Stimulated activated CD8-positive, alpha-beta memory T cell treated with anti-CD3 and anti-CD28 coated beads, Interleukin-4, amount 100 ng/mL, for 1 hour (primary cell): ENCODE results near the gene PKN2.

Experiments used
- DNase-seq, 2 donors: peaks; one replicate each; pipeline ENCODE4 v3.0.0-alpha.2; 2020; ENCODE audit warnings: low read depth in 2 of 2, low spot score in 1 of 2

The PKN2 gene

DNA sequence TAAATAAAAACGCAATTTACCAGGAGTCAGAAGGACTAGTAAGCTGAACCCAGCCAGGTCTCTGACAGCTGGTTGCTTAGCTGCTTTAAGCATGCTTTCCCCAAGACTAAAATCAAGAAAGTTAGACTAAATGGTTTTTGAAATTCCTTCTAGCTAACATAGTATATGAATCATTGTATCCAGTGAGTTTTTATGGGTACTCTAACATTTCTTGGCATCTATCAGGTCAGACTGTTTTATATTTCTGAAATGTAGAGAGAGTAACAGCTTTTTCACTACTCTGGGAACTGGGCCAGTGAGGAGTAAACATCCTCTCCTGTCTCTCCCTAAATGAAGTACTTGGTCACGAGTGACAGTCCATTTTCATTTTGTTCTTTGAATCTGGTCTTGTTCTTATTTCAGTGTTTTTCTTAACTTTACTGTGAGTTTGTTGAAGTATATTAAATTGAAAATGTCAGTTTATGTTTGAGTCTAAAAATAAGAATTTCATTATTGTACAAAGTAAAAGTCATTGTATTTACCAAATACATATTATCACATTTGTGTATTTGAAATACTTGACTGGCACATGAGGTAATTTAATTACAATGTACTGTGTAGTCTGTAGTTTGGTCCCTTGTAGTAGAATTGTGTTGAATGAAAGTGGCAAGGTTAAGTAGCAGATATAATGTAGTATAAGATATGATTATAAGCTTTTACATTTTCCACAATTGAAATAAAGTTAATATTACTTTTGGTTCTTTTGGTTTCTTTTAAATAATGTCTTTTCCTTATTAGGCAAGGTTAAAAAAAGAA lies 47.6 kb downstream of the PKN2 start:
- DNase-seq = no peak

- DNase-seq = no peak
Observed at GRCh38 chr1:88735382-88735781, 51.3 kb downstream of the PKN2 start.

DNA sequence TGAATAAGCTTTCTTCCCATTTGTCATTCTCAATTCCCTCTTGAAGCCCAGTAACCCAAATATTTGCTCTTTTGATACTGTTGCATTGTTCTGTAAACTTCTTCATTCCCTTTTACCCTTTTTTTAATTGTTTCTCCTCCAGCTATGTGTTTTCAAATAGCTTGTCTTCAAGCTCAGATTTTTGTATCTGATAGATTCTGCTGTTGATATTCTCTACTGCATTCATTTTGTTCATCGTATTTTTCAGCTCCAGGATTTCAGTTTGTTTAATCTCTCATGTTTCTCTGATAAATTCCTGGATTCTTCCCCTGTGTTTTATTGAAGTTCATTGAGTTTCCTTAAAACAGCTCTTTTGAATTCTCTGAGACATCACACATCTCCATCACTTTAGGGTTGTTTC lies 51.8 kb downstream of the PKN2 start:
- DNase-seq = no peak

DNA sequence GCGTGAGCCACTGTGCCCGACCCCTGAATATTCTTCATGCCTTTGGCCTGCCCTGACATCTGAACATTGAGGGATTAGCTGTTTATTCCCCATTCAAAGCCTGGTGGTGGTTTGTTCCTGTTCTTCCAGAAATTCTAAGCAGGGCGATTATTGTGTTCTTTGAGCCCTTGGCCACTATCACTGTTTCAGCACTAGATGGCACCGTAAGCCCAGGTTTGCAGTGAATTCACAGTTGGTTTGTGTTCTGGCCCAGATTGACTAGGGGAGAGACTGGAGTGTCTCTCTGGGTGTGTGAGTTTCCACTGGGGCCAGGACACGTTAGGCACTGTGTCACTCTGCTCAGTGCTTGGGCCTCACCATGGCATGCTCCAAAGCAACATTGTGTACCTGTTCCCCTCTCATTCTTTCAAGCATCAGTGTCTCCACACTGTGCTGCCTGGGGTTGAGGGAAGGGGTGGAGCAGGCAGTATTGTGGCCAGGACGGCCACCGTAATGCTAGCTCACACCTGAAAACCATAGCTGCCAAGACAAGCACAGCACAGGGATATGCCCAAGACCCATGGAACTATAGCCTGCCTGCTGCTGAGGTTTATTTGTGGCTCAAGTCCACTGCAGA lies 52.7 kb downstream of the PKN2 start:
- DNase-seq = no peak

DNA sequence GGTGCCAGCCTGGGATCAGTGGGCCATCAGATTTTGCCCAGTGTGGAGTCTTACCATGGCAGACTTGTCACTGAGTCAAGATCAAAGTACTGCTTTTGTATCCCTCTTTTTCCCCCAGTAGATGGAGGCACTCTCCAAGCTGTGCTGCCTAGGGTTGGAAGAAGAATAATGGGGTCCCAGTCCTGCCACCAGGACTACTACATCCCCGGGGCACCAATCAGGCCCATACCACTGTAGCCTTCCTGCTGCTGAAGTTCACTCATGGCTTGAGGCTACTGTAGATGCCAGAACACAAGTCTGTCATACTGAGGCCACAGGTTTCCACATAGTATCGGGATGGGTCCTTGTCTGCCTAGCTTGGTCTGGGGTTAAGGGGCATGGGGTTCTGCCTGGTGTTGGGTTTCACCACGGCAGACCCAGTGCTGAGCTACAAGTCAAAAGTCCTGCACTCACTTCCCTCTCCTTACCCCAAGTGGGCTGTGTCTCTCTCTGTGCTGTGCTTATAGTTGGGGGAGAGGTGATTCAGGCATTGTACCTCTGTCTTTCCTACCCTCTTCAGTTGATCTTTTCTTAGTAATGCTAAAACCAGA lies 53.4 kb downstream of the PKN2 start:
- no peak for DNase-seq

- no peak for DNase-seq
Observed at GRCh38 chr1:88740784-88741183, 56.7 kb downstream of the PKN2 start.

- DNase-seq = no peak
Observed at GRCh38 chr1:88741413-88741812, 57.3 kb downstream of the PKN2 start.

DNA sequence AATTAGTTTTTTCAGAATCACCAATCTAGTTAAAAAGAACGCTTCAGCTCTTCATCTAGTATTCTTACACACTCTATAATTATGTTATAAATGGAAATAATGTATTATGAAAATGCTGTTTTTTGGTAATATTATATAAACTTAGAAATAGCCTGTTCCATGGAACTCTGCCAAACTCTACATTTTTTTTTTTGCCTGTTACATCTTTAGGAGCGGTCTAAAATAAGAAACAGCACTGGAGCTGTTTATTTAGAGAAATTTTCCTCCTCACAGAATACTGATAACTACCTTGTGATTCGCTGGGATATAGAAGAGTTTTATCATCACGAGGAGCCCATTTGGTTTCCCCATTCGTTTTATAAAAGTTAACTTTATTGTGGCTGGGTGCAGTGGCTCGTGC lies 58.5 kb downstream of the PKN2 start:
- no peak for DNase-seq

DNA sequence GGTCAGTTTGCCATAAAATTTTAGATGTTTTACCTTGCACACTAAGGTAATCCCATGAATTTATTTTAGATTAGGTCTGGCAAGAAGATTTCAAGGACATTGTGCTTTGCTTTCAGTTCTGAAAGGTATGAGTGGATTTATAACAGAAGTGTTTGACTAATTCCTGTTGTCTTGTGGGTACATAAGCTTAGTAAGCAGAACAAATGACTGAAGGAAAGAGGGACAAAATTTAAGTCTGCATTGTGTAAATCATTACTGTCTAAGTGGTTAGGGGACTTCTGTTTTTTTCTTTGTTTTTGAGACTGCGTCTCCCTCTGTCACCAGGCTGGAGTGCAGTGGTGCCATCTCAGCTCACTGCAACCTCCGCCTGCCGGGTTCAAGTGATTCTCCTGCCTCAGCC lies 60.1 kb downstream of the PKN2 start:
- DNase-seq = no peak

DNA sequence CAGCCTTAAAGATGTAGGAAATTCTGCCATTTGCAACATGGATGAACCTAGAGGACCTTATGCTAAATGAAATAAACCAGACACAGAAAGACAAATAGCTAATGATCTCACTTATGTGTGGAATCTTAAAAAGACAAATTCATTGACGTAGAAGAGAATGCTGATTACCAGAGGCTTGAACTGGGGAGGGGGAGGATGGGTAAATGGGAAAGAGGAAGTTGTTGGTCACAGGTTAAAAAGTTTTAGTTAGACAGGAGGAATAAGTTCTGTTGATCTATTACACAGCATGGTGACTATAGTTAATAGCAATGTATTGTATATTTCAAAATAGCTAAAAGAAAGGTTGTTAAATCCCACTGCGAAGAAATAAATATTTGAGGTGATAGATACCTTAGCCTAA lies 62.8 kb downstream of the PKN2 start:
- no peak for DNase-seq

DNA sequence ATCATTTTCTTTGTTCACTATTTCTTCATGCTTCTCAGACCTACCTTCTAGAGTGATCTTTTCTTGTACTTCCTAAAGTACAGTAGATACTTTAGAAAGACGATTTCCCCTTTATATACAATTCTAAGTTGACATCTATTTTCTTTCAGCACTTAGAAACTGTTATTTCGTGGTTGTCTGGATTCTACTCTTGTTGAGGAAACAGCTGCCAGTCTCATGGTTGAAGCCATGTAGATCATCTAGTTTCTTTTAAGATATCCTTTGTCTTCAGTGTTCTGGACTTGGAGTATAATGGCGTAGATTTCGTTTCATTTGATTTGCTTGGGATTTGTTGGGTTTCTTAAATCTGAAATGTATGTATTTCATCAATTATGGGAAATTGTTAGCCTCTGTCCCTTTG lies 67.6 kb downstream of the PKN2 start:
- no peak for DNase-seq

GRCh38 chr1:88753506-88753905 lies 69.4 kb downstream of the PKN2 start:
- no peak for DNase-seq

DNA sequence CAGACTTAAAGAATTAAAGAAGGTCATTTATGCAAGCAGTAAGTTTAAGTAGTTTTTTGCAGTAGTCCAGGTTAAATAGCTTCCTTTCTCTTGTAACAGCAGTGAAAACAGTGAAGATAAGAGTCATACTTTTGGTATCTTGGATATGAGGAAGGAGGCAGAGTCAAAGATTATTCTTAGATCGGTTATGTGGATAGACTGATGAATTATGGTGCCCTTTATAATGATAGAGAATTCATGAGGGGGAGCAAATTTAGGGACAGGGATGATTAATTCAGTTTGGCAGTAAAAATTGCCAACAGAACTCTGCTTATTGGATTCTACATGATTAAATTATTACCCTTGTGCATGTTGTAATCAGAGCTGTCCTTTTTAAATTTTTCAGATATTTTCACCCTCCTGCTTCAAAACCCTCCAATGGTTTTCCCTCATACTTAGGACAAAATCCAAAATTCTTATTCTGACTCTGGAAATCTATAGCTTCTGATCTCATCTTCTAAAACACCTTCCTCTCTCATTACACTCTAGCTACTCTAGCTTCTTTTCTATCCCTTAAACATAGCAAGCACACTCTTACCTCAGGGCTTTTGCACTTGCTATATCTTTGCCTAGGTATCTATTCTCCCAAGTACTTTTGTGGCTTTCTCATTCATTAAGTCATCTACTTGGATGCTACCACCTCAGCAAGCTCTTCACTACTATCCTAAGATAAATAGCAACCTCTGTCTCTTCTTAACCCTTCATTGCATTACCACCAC lies 79.8 kb downstream of the PKN2 start:
- DNase-seq = no peak

DNA sequence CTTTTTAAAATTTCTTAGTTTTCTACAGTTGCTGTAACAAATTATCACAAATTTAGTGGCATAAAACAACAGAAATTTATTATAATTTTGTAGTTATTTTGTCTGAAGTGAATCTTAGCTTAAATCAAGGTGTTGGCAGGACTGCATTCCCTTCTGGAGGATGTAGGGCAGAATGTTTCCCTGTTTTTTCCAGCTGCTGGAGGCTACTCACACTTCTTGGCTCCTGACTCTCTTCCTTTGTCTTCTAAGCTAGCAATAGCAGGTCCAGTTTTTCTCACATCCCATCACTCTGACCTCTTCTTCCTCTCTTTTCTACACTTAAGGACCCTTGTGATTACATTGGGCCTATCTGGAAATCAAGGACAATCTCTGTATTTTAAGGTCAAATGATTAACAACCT lies 84.1 kb downstream of the PKN2 start:
- DNase-seq = no peak

DNA sequence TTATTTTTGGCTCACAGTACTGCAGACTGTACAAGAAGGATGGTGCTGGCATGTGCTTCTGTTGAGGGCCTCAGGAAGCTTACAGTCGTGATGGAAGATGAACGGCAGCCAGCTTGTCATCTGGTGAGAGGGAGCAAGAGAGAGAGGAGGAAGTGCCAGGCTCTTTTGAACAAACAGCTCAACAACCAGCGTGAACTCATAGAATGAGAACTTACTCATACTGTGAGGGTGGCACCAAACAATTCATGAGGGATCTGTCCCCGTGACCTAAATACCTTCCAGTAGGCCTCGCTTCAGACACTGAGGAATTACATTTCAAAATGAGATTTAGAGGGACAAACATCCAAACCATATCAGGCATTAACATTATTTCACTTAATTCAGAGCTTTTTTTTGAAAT lies 84.7 kb downstream of the PKN2 start:
- no peak for DNase-seq

DNA sequence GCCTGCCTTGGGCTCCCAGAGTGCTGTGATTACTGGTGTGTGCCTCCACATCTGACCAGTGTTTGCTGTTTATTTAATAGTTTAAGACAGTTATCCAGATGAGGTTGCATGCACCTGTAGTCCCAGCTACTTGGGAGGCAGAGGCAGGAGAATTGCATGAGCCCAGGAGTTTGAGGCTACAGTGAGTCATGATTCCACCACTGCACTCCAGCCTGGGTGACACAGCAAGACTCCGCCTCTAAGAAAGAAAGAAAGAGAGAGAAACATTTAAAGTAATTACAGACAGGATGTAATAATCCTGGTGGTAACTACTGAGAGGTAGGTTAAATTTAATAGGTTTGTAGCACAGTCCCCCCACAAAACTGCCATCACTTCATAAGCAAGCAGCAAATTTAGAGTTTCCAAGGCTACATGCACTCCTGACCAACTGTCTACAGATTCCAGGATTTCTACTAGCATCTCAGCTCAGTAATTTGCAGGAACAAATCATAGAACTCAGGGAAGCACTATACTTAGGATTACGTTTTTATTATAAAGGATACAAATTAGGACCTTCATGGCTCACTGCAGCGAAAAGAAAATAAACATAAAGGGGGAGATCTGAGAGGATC lies 89.6 kb downstream of the PKN2 start:
- no peak for DNase-seq

- DNase-seq = no peak
Observed at GRCh38 chr1:88774151-88774556, 90.1 kb downstream of the PKN2 start.

DNA sequence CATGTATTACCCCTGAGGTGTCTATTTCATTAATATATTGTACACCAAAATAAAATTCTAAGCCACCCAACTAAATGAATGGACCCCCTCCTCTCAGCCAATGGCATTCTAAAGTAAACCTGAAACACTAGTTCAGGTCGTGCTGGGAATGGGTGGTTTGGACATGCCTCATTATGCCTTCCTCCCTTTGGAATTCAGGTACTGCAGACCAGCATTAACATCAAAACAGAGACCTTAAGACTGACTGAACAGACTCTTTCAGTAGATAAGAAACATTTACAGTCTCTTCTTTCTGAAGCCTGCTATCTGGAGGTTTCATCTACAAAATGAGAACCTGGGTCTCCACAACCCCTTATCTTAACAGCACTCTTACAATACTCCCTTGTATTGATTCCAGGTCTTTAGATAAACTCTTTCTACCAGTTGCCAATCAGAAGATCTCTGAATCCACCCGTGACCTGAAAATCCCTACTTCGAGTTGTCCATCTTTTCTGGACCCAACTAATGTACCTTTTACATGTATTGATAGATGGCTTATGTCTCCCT lies 93.6 kb downstream of the PKN2 start:
- DNase-seq = no peak

GRCh38 chr1:88779880-88780279 lies 95.8 kb downstream of the PKN2 start:
- no peak for DNase-seq

DNA sequence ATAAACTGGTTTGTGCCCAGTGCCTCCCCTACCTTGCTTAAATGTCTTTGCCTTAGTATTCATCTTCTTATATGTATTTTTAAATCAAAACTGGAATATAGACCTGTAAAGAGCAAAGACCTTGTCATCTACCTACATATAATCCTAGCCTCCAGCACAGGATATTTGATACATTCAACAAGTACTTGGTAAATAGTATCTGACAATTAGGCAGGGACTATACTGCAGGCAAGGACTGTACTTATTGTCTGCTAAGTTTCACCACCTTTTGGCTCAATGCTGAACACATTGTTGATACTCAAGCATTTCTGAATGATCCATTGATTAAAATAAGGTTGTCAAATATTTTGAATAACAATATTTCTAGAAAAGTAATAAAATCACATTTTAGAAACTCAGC lies 96.4 kb downstream of the PKN2 start:
- DNase-seq = no peak

DNA sequence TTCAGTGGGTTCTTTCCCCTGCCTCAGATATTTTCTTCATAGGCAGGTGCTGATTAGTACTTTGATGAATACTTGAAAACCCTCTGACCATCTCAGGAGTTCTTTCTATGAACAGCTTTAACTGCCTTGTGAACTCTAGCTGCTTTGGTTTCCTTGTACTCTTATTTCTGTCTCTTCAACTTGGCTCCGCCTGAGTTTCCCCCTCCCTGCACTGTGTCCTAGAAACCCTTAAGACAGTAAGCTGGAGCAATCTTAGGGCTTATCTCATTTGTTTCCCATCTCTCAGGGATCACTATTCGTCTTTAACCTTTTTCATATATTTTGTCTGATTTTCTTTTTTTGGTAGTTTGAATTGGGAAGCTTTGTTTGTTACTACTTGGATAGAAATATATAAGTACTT lies 99.1 kb downstream of the PKN2 start:
- no peak for DNase-seq
